IMR-90 (cell line): ENCODE results near the gene SPTBN5. TPM values are rescaled to one million over a fixed set of nuclear protein-coding genes. Genes with fewer than 3 reads are reported as not detected.

Experiments used
- ATAC-seq: fragments of 200-7000 bp; cut with Tn5 transposase; 2 replicates; pipeline ENCODE4 v1.9.1; 2020; ENCODE audit warnings: low read depth, mild to moderate bottlenecking, moderate library complexity
- BruUV-seq: library from RNA; stranded (reverse); fragments of 400-500 nt; replicated peaks from 2 replicates; lab custom pipeline; 2021; lab: Mats Ljungman, UMichigan
- CTCF ChIA-PET: fragments of 300-600 bp; formaldehyde crosslinking; extraction: SDS; loops from one replicate; lab custom pipeline; 2021; ENCODE audit warnings: antibody characterized with exemption; lab: Yijun Ruan, JAX
- POLR2A ChIA-PET: fragments of 300-600 bp; sonication (Branson Sonifier 250); formaldehyde crosslinking; loops from one replicate; lab custom pipeline; 2022; ENCODE audit warnings: antibody characterized with exemption; ENCODE audit not compliant: unreplicated experiment; lab: Charles Lee
- DNase-seq: peaks from one replicate; pipeline ENCODE4 v3.0.0; 2013
- H2AFZ ChIP-seq: replicated peaks from 2 replicates; pipeline ENCODE3; 2013; ENCODE audit warnings: low read length, mild to moderate bottlenecking; ENCODE audit not compliant: poor library complexity
- H2AK5ac ChIP-seq: 2 replicates; pipeline ENCODE4 v1.6.1; 2013; ENCODE audit warnings: low read depth, low read length, inconsistent platforms
- H2AK9ac ChIP-seq: replicated peaks from 2 replicates; pipeline ENCODE3; 2013; ENCODE audit warnings: mild to moderate bottlenecking, low read depth, low read length, moderate library complexity; ENCODE audit not compliant: poor library complexity
- H2BK120ac ChIP-seq: 2 replicates; pipeline ENCODE4 v1.6.1; 2013; ENCODE audit warnings: low read depth, low read length, inconsistent platforms
- H2BK15ac ChIP-seq: 3 replicates; pipeline ENCODE4 v1.6.1; 2013; ENCODE audit warnings: low read depth, low read length, inconsistent platforms
- H2BK20ac ChIP-seq: 2 replicates; pipeline ENCODE4 v1.6.1; 2013; ENCODE audit warnings: low read depth, mild to moderate bottlenecking, inconsistent platforms, low read length, moderate library complexity
- H2BK5ac ChIP-seq: 2 replicates; pipeline ENCODE4 v1.6.1; 2013; ENCODE audit warnings: mild to moderate bottlenecking, low read depth, low read length, inconsistent platforms; ENCODE audit not compliant: poor library complexity, severe bottlenecking
- H3K14ac ChIP-seq: replicated peaks from 2 replicates; pipeline ENCODE4 v1.6.1; 2013; ENCODE audit warnings: low read depth, low read length, inconsistent platforms
- H3K18ac ChIP-seq: 2 replicates; pipeline ENCODE4 v1.6.1; 2013; ENCODE audit warnings: low read depth, low read length, control low read depth
- H3K23ac ChIP-seq: 2 replicates; pipeline ENCODE4 v1.6.1; 2013; ENCODE audit warnings: low read depth, low read length, inconsistent platforms
- H3K27ac ChIP-seq: 2 replicates; pipeline ENCODE4 v1.5.1; 2013; ENCODE audit warnings: mild to moderate bottlenecking, control low read depth, low read length; ENCODE audit not compliant: insufficient read depth
- H3K27me3 ChIP-seq: 2 replicates; pipeline ENCODE4 v1.6.1; 2013; ENCODE audit warnings: low read length; ENCODE audit not compliant: control insufficient read depth, insufficient read depth
- H3K36me3 ChIP-seq: 2 replicates; pipeline ENCODE4 v1.6.1; 2013; ENCODE audit warnings: low read length, mixed read lengths; ENCODE audit not compliant: control insufficient read depth, insufficient read depth
- H3K4ac ChIP-seq: 2 replicates; pipeline ENCODE4 v1.6.1; 2013; ENCODE audit warnings: low read depth, low read length, inconsistent platforms
- H3K4me1 ChIP-seq: 2 replicates; pipeline ENCODE4 v1.6.1; 2013; ENCODE audit warnings: low read length, mixed read lengths; ENCODE audit not compliant: control insufficient read depth, insufficient read depth
- H3K4me2 ChIP-seq: 2 replicates; pipeline ENCODE4 v1.6.1; 2013; ENCODE audit warnings: low read depth, mild to moderate bottlenecking, control low read depth, low read length, moderate library complexity
- H3K4me3 ChIP-seq: 2 replicates; pipeline ENCODE4 v1.5.1; 2013; ENCODE audit warnings: low read depth, mild to moderate bottlenecking, control low read depth, low read length, moderate library complexity; ENCODE audit not compliant: insufficient read depth
- H3K56ac ChIP-seq: 2 replicates; pipeline ENCODE4 v1.6.1; 2013; ENCODE audit warnings: low read length, inconsistent platforms; ENCODE audit not compliant: insufficient read depth; ENCODE audit errors: extremely low read depth
- H3K79me1 ChIP-seq, 2 experiments: 2 replicates each; pipeline ENCODE4 v1.6.1; 2013; ENCODE audit warnings: low read length in 2 of 2, inconsistent platforms in 1 of 2, low read depth in 1 of 2
- H3K9ac ChIP-seq: 2 replicates; pipeline ENCODE4 v1.6.1; 2013; ENCODE audit warnings: low read depth, low read length, control low read depth
- H3K9me1 ChIP-seq: 2 replicates; pipeline ENCODE4 v1.6.1; 2013; ENCODE audit warnings: low read length, inconsistent platforms; ENCODE audit not compliant: insufficient read depth
- H3K9me3 ChIP-seq: 2 replicates; pipeline ENCODE4 v1.6.1; 2013; ENCODE audit warnings: low read length; ENCODE audit not compliant: control insufficient read depth, insufficient read depth
- H4K20me1 ChIP-seq: 2 replicates; pipeline ENCODE4 v1.6.1; 2013; ENCODE audit warnings: low read length, inconsistent platforms; ENCODE audit not compliant: insufficient read depth
- H4K5ac ChIP-seq: 2 replicates; pipeline ENCODE4 v1.6.1; 2013; ENCODE audit warnings: mild to moderate bottlenecking, low read depth, low read length, control low read depth
- H4K8ac ChIP-seq, 2 experiments: 2 replicates each; pipeline ENCODE4 v1.6.1; 2013; ENCODE audit warnings: low read depth in 2 of 2, low read length in 2 of 2, control low read depth in 1 of 2, inconsistent platforms in 1 of 2
- H4K91ac ChIP-seq: 2 replicates; pipeline ENCODE4 v1.6.1; 2013; ENCODE audit warnings: low read depth, low read length, inconsistent platforms; ENCODE audit not compliant: insufficient read depth
- BHLHE40 ChIP-seq: fragments of 150-350 bp; IDR thresholded peaks from 2 replicates; pipeline ENCODE4 v1.6.1; 2016; ENCODE audit warnings: mild to moderate bottlenecking, low read depth, low read length
- CEBPB ChIP-seq: IDR thresholded peaks from 2 replicates; pipeline ENCODE4 v1.6.1; 2012; ENCODE audit warnings: low read depth, low read length, improper control_type of control experiment
- CHD1 ChIP-seq: IDR thresholded peaks from 2 replicates; pipeline ENCODE4 v1.6.1; 2012; ENCODE audit warnings: low read depth, low read length, improper control_type of control experiment
- CTCF ChIP-seq: conservative IDR thresholded peaks from 2 replicates; pipeline ENCODE4 v1.5.1; 2012; ENCODE audit warnings: mild to moderate bottlenecking, low read depth, low read length, improper control_type of control experiment
- ELK1 ChIP-seq: fragments of 150-350 bp; IDR thresholded peaks from 2 replicates; pipeline ENCODE4 v1.6.1; 2016; ENCODE audit warnings: low read depth, mild to moderate bottlenecking, low read length, moderate library complexity, borderline replicate concordance
- MAFK ChIP-seq: IDR thresholded peaks from 2 replicates; pipeline ENCODE4 v1.6.1; 2012; ENCODE audit warnings: low read depth, low read length, improper control_type of control experiment
- MAZ ChIP-seq: IDR thresholded peaks from 2 replicates; pipeline ENCODE4 v1.6.1; 2012; ENCODE audit warnings: low read depth, mild to moderate bottlenecking, low read length, improper control_type of control experiment, moderate library complexity, borderline replicate concordance
- MXI1 ChIP-seq: IDR thresholded peaks from 2 replicates; pipeline ENCODE4 v1.6.1; 2012; ENCODE audit warnings: low read depth, mild to moderate bottlenecking, low read length, moderate library complexity, borderline replicate concordance
- POLR2A ChIP-seq: IDR thresholded peaks from 2 replicates; pipeline ENCODE4 v1.6.1; 2012; ENCODE audit warnings: mild to moderate bottlenecking, low read depth, low read length
- RCOR1 ChIP-seq: IDR thresholded peaks from 2 replicates; pipeline ENCODE4 v1.6.1; 2012; ENCODE audit warnings: mild to moderate bottlenecking, low read length, improper control_type of control experiment; ENCODE audit not compliant: insufficient replicate concordance
- WGBS, 2 experiments: methylation state at CpG; one replicate each; pipeline versions ENCODE4 v1.1.5 to v1.1.7; 2013; ENCODE audit warnings: missing lambda C conversion rate in 2 of 2; ENCODE audit not compliant: insufficient read length in 1 of 2; ENCODE audit errors: extremely low coverage in 2 of 2; 5-methylcytosine and 5-hydroxymethylcytosine counted together
- dilution Hi-C: fragments of 300-500 bp; cut with HindIII; formaldehyde crosslinking; loops from one replicate; pipeline ENCODE4 v1.14.3; 2018; ENCODE audit warnings: low sequenced_read_pairs; ENCODE audit not compliant: unreplicated experiment
- in situ Hi-C: fragments of 300-500 bp; cut with MboI; formaldehyde crosslinking; loops from 3 replicates; pipeline ENCODE4 v1.14.3; 2019; ENCODE audit warnings: low sequenced_read_pairs, inconsistent platforms, mixed read lengths
- intact Hi-C: fragments of 100-400 bp; cut with micrococcal nuclease; formaldehyde crosslinking; loops from 2 replicates; pipeline ENCODE4 v1.10.0; 2022
- polyA plus RNA-seq, 3 experiments: library from polyadenylated mRNA; depleted of rRNA; stranded (reverse); fragments of >200 nt; gene quantifications; 2 replicates each; pipeline ENCODE4 v1.2.3, GENCODE V29; 2012; ENCODE audit warnings: low replicate concordance in 1 of 3
- total RNA-seq: library from RNA; depleted of rRNA; stranded (reverse); fragments of >200 nt; gene quantifications from 2 replicates; pipeline ENCODE4 v1.2.3, GENCODE V29; 2012

The SPTBN5 gene
- total and polyA plus RNA-seq, 2 of the 4 experiments (the other 2 are of a cell fraction): under 0.01 to 0.38 TPM

GRCh38 chr15:41895957-41896356, 2.1 kb upstream of the SPTBN5 start:
- H3K4me3 ChIP-seq: no peak overlapping the region
- H2BK15ac ChIP-seq: no peak overlapping the region
- intact Hi-C loops (no loop called here), in situ Hi-C loops (no loop called here), dilution Hi-C loops (no loop called here)
- BruUV-seq: no TSS peak
- peaks cover 9% of the 10 kb centered on the region for H3K36me3 ChIP-seq
- ChIA-PET POLR2A (no interaction called here), CTCF (interaction anchor here (1.3 kb wide), 1 partner anchor 9 kb away, joined by 5 read pairs; no protein-coding TSS in a partner anchor)
- peaks cover 3% of the 10 kb centered on the region; the same call in 1 of the 2 replicates for H3K27me3 ChIP-seq
- H3K4me1 ChIP-seq: peaks cover 6% of the 10 kb centered on the region; the same call in 1 of the 2 replicates
- WGBS, 2 experiments: no CpG with 5 or more reads among the region's 1 CpG
- H4K8ac ChIP-seq: no peak overlapping the region
- no peak overlapping the region for H3K18ac ChIP-seq
- H3K79me1 ChIP-seq: no peaks in the 10 kb centered on the region
- no peak overlapping the region for H2BK5ac ChIP-seq
- H3K4me2 ChIP-seq: no peak overlapping the region
- H2AFZ ChIP-seq: no peak overlapping the region
- no peak overlapping the region for H3K27ac ChIP-seq
- no peak overlapping the region for H2BK20ac ChIP-seq
- no peak overlapping the region for H2AK9ac ChIP-seq
- ATAC-seq (no peak), DNase-seq (no peak)
- H2AK5ac ChIP-seq: no peak overlapping the region
- H4K5ac ChIP-seq: no peak overlapping the region
- no peak overlapping the region for H3K23ac ChIP-seq
- H2BK120ac ChIP-seq: no peak overlapping the region
- H4K91ac ChIP-seq: no peak overlapping the region
- H3K56ac ChIP-seq: no peak overlapping the region
- H3K14ac ChIP-seq: no peak overlapping the region
- H3K9ac ChIP-seq: no peak overlapping the region
- TF ChIP-seq CTCF (no peak), BHLHE40 (no peak), POLR2A (no peak), CHD1 (no peak), CEBPB (no peak), MAZ (no peak), MAFK (no peak), RCOR1 (no peak), ELK1 (no peak), MXI1 (no peak)
- peaks cover 6% of the 10 kb centered on the region; the same call in 1 of the 2 replicates for H3K9me1 ChIP-seq
- H3K9me3 ChIP-seq: no peaks in the 10 kb centered on the region
- H3K4ac ChIP-seq: no peak overlapping the region
- no peaks in the 10 kb centered on the region for H4K20me1 ChIP-seq
